ENCODE data around the gene ELK3. TPM values are rescaled to one million over a fixed set of nuclear protein-coding genes. Genes with fewer than 3 reads are reported as not detected.

ELK3 gene
- total RNA-seq, 3 donors from 2014 or later (not counting 1 experiment from before 2014, with no cell fraction given), result 17.8 to 28.8 (median 20.9) TPM

DNA sequence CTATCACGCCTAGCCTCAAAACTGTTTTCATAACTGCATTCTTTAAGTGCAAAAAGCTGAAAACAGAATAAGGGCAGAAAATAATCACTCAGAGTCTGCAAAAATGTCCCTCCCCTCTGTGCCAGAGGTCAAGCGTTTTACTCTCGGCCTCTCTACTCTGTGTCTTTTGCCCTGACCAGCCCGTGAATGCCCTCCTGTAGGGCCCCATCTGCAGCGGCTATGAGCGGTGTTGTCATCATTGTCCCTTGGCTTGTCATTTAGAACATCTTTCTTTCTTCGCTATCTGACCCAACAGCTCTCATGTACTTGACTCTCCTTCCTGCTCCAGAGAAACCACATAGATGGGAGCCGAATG, 21.7 kb downstream of the ELK3 start:
- no peak overlapping the region for H3K27ac ChIP-seq (ENCODE audit: low read length)
- H3K27me3 Mint-ChIP-seq (ENCODE audit: low read depth in 2 of 2), result no peaks in the 10 kb centered on the region
- no peaks in the 10 kb centered on the region for H3K36me3 ChIP-seq (ENCODE audit: control insufficient read depth, insufficient read depth, low read length)
- H3K4me1 ChIP-seq (ENCODE audit: control insufficient read depth, insufficient read depth, low read length), result peaks cover 22% of the 10 kb centered on the region
- intact Hi-C loops (cut with micrococcal nuclease), result loop anchor here (1.0 to 10.0 kb wide), 4 partner anchors 21 to 300 kb away; partner anchors contain the start of gene ELK3
- H3K4me1 Mint-ChIP-seq, result peaks cover 23 to 40% of the 10 kb centered on the region in 2 donors
- no peaks in the 10 kb centered on the region for H3K9me3 ChIP-seq (ENCODE audit: control insufficient read depth, insufficient read depth, low read length)
- H3K4me3 Mint-ChIP-seq, result no peak overlapping the region
- DNase-seq (no peak), ATAC-seq (no peak)
- no peak overlapping the region for H3K27ac Mint-ChIP-seq
- no peaks in the 10 kb centered on the region for H3K9me3 Mint-ChIP-seq
- H3K4me3 ChIP-seq (ENCODE audit: low read length), result no peak overlapping the region
- WGBS (ENCODE audit: insufficient coverage), result 96% methylated on average over 8 of the region's 8 CpGs
- TF ChIP-seq CTCF (IDR thresholded peaks at IDR 0.05), result no peak
- H3K27me3 ChIP-seq (ENCODE audit: control insufficient read depth, insufficient read depth, low read length), result no peaks in the 10 kb centered on the region
- no peaks in the 10 kb centered on the region for H3K36me3 Mint-ChIP-seq

DNA sequence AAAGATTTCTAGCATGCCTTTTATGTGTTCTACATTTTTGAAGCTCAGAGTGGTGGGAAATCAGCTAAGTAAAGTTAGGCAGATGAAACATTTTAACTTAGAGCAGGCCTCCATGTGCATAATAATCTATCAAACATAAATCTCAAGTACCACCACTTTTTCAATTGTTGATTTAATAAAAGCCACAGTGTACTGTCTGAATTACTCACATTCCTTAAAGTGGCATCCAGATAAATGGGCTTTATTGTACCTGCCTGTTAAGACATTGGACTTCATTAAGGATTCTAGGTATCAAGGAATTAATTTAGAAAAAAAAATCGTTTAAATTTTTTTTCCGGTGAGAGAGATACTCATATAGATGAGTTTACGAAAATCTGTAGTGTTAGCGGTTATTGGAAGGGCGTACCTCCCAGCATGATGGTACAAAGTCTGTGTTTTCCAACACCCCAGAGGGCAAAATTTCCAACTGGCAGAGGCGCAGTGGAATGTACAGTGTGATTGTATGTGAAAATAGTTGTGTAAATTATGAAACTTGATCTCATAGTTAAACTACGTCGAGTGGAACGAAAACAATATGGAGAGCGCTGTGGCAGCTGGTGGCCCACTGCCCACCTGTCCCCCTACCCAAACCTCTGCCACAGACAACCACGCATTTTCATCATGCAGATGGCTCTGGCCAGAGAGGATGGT, 25.0 kb downstream of the ELK3 start:
- Histone ChIP-seq H3K36me3 (ENCODE audit: control insufficient read depth, insufficient read depth, low read length) (peaks cover 8% of the 10 kb centered on the region), H3K4me3 (ENCODE audit: low read length) (no peak overlapping the region), H3K4me1 (ENCODE audit: control insufficient read depth, insufficient read depth, low read length) (peaks cover 10% of the 10 kb centered on the region), H3K9me3 (ENCODE audit: control insufficient read depth, insufficient read depth, low read length) (no peaks in the 10 kb centered on the region), H3K27me3 (ENCODE audit: control insufficient read depth, insufficient read depth, low read length) (no peaks in the 10 kb centered on the region), H3K27ac (ENCODE audit: low read length) (no peak overlapping the region)
- Mint-ChIP-seq H3K4me3 (no peak overlapping the region), H3K9me3 (no peaks in the 10 kb centered on the region), H3K27ac (peak overlapping the region in 1 of 2 donors; percentile 44), H3K4me1 (peaks cover 14 to 29% of the 10 kb centered on the region in 2 donors), H3K27me3 (ENCODE audit: low read depth in 2 of 2) (no peaks in the 10 kb centered on the region), H3K36me3 (peaks cover 2% of the 10 kb centered on the region)
- no peak for TF ChIP-seq CTCF (IDR thresholded peaks at IDR 0.05)
- ATAC-seq, result no peak
- DNase-seq, result no peak
- WGBS (ENCODE audit: insufficient coverage), result 91% methylated on average over 11 of the region's 11 CpGs
- intact Hi-C loops (cut with micrococcal nuclease), result loop anchor here (10.0 kb wide), 1 partner anchor 94 kb away; no protein-coding TSS in a partner anchor

- H3K4me3 Mint-ChIP-seq, result no peak overlapping the region
- TF ChIP-seq CTCF (IDR thresholded peaks at IDR 0.05), result no peak
- H3K27ac Mint-ChIP-seq, result peak overlapping the region in 1 of 2 donors; percentile 44
- no peaks in the 10 kb centered on the region for H3K27me3 Mint-ChIP-seq (ENCODE audit: low read depth in 2 of 2)
- intact Hi-C loops (cut with micrococcal nuclease), result loop anchor here (10.0 kb wide), 1 partner anchor 95 kb away; no protein-coding TSS in a partner anchor
- no peak overlapping the region for H3K4me3 ChIP-seq (ENCODE audit: low read length)
- ATAC-seq (no peak), DNase-seq (no peak)
- no peaks in the 10 kb centered on the region for H3K9me3 Mint-ChIP-seq
- WGBS (ENCODE audit: insufficient coverage), result 89% methylated on average over 15 of the region's 15 CpGs
- H3K27me3 ChIP-seq (ENCODE audit: control insufficient read depth, insufficient read depth, low read length), result no peaks in the 10 kb centered on the region
- H3K9me3 ChIP-seq (ENCODE audit: control insufficient read depth, insufficient read depth, low read length), result no peaks in the 10 kb centered on the region
- H3K27ac ChIP-seq (ENCODE audit: low read length), result no peak overlapping the region
- H3K36me3 ChIP-seq (ENCODE audit: control insufficient read depth, insufficient read depth, low read length), result peaks cover 12% of the 10 kb centered on the region
- peaks cover 13 to 28% of the 10 kb centered on the region in 2 donors for H3K4me1 Mint-ChIP-seq
- peaks cover 8% of the 10 kb centered on the region for H3K4me1 ChIP-seq (ENCODE audit: control insufficient read depth, insufficient read depth, low read length)
- H3K36me3 Mint-ChIP-seq, result peaks cover 8% of the 10 kb centered on the region
Observed at GRCh38 chr12:96219700-96220206, 25.6 kb downstream of the ELK3 start.

Data from natural killer cell (primary cell).